HG03571 (cell line): Measurements from ENCODE around the gene WDR37.
"Not testable (repeated sequence)": the region's sequence is repeated elsewhere in the genome, so short reads cannot be mapped to it uniquely, and the experiment has no call there.

Experiments used
- ATAC-seq: cut with Tn5 transposase; IDR thresholded peaks from one replicate; pipeline ENCODE4 v1.9.1; 2021; ENCODE audit not compliant: unreplicated experiment

The WDR37 gene, protein sequence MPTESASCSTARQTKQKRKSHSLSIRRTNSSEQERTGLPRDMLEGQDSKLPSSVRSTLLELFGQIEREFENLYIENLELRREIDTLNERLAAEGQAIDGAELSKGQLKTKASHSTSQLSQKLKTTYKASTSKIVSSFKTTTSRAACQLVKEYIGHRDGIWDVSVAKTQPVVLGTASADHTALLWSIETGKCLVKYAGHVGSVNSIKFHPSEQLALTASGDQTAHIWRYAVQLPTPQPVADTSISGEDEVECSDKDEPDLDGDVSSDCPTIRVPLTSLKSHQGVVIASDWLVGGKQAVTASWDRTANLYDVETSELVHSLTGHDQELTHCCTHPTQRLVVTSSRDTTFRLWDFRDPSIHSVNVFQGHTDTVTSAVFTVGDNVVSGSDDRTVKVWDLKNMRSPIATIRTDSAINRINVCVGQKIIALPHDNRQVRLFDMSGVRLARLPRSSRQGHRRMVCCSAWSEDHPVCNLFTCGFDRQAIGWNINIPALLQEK

DNA sequence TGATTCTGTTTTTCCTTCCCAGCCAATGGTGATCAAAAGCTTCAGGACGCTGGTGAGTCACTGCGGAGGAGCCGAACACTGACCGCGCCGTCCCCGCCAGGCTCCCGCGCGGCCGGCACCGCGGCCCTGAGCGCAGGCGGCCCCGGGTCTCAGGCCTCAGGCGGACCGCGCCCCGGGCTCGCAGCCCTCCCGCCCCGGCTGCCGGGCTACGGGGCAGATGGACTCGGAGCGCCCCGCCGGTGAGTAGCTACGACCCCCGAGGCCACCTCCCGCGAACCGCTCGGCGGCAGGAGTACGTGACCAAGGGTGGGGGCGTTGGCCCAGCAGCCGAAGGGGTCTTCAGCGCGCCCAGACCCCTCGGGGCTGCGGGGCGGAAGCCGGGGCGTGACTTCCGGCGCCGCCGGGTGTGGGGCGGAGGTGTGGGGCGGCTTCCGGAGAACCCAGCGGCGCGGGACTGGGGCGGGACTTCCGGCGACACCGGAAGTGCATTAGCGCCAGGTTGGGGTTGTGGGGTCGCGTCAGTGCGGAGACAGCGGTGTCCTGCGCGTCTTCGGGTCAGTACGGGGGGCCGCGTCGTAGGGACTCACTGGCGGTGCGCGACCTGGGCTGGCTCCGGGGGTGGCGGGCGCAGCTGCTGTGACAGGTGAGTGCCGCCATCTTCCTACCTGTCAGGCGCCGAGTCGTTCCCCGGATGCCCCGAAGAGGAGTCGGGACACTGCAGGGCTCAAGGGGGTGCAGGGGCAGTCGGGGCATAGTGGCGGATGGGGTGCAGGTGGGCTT, at the start of gene WDR37:
WDR37 (plus strand) TSS at position 60 of the 780 bp plus-strand sequence. CDS start 15,771 bp downstream, outside the sequence.
- peak; percentile 91 for ATAC-seq

DNA sequence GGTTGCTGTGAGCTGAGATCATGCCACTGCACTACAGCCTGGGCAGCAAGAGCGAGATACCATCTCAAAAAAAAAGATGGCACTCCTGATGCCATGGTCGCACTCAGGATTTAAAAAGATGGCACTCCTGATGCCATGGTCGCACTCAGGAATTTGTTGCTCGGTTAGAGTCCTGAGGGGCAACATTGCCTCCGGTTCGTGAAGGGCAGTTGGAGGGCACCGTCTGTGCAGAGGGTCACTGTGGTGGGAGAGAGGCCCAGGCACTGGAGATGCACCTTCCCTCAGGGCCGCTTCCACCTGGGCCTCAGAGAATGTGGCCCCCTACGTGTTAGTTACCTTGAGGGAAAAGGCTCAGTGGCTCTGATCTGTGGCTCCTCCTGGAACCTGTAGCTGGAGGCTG, 49.6 kb upstream of the WDR37 start:
- ATAC-seq = no peak

DNA sequence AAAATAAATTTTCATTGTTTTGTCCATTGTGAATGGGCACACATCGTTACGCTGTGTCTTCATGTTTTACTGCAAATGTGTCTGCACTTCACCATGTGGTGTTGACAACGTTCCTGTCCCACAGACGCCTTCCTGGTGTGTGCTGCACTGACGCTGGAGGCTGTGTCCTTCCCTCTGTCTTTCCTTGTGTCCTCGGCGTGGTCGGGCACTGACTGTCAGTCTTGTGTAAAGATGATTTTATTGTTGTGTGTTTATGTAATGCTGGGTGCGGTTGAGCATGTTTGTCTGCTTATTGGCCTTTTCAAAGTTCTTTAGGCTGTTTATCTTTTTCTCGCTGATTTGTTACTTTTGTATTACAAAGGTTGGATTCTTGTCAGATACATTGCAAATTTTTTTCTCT, 48.6 kb upstream of the WDR37 start:
- ATAC-seq = no peak

DNA sequence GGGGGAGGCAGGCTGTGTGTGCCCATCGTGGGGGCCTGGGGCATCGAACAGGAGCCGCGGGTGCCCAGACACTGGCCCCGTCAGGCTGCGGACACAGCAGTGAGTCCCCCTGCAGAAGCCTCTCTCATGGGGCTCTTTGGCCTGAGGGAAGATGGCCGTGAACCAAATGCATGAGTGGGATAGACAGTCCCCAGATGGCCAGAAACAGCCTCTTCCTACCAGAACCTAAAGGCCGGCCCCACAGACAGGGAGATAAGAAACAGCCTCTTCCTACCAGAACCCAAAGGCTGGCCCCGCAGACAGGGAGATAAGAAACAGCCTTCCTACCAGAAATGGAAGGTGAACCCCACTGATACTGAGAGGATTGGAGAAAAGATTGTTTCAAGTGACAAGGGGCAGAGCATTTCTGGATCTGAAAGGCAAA, 47.1 kb upstream of the WDR37 start:
- no peak for ATAC-seq

DNA sequence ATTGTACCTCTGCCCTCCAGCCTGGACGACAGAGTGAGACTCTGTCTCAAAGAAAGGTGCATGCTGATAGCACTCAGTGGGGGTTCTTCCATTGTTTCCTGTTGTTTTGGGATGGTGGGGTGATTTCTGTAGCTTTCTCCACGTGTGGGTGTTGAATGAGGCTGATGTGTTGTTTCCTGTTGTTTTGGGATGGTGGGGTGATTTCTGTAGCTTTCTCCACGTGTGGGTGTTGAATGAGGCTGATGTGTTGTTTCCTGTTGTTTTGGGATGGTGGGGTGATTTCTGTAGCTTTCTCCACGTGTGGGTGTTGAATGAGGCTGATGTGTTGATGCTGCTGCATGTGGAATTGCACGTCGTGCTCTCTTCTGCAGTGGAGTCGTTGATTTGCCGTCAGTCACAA, 46.2 kb upstream of the WDR37 start:
- ATAC-seq = not testable (repeated sequence)

DNA sequence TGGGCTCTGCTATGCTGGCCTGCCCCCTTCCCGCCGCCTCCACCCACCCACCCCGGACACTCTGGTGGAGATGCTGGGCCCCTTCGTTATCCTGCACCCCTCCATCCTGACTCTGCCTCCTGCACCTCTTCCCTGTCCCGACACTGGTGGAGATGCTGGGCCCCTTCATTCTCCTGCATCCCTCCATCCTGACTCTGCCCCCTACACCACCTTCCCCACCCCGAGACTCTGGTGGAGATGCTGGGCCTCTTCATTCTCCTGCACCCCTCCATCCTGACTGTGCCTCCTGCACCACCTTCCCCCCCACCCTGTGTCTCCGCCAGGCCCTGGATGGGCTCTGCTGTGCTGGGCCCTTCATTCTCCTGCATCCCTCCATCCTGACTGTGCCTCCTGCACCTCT, 45.5 kb upstream of the WDR37 start:
- ATAC-seq = no peak

DNA sequence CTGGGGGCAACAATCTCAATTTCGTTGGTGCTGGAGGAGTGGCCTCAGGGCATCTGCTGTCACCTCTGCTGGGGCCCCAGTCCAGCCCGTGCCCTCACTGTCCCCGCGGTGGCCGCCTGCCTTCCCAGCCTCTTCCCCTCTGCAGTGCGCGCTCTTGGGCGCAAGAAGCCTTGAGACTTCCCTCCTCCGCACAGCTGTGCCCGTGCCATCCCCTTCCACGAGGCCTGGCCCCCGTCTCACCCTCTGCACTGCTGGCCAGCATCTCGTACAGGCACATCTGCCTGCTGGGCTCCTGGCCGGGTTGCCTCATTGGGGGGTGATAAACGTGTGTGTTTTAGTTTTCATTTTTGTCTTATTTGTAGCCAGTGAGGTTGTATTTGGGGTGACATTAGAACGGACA, 44.5 kb upstream of the WDR37 start:
- ATAC-seq = no peak

DNA sequence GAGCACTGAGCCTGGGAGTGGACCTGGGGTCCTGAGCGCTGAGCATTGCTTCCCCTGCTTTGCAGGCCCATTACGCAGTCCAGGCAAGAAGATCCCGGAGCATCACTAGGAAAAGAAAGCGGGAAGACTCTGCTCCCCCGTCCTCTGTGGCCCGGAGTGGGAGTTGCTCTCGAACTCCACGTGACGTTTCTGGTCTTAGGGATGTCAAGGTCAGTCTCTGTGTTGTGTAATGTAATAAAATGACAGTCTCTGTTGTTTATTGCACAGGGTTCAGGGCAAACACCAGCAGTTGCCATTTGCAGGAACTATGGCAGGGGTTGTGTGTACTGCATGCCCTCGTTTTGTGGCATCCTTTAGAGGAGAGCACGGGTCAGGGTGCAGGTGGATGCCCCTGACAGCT, 40.5 kb upstream of the WDR37 start:
- ATAC-seq = no peak

DNA sequence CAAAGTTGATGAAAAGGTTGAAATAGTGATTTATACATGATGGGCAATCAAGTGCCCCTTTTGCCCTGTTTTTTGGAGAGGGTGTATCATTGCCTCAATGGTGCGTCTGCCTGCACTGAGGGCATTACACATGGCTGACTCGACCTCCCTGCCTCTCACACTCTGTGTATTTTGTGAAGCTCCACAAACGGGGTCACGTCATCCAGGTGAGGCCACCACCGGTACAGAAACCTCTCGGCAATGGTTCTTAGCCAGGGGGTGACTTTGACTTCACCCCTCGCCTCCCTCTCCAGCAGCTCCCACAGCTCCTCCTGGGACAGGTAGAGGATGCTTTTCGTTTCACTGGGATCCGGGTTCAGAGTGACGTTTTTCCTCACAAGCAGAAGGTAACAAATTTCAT, 36.8 kb upstream of the WDR37 start:
- ATAC-seq = no peak

DNA sequence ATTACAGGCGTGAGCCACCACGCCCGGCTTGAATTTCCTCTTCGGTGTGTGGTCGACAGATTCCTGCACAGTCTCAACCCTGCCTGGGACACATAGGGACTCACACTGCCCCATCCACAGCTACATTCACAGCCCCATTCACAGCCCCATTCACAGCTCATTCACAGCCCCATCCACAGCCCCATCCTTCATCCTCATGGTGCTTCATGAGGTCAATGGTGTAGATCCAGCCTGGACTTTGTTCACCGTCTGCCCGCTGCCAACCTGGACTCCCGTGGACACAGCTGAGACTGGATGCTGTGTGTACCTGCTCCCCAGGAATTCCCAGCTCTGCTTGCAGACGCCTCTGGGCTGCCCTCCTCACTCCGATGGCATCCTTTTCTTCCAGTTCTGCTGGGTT, 35.7 kb upstream of the WDR37 start:
- no peak for ATAC-seq

DNA sequence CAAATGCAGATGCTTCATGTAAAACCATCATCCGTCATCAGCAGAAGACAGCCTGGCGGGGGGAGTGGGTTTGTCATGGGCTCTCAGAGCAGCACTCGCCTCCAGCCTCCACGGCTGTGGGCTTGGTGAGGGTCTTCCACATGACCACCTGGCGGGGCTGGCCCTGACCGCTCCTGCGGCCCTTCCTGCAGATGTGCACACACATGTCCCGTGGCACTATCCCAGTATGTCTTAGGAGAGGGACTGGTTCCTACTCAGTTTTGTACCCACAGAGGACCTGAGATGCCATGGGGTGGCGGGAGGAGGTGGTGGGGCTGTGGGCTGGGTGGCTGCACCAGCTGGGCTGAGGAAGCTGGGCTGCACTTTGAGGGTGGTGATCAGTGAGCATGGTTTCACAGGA, 35.2 kb upstream of the WDR37 start:
- ATAC-seq = no peak

DNA sequence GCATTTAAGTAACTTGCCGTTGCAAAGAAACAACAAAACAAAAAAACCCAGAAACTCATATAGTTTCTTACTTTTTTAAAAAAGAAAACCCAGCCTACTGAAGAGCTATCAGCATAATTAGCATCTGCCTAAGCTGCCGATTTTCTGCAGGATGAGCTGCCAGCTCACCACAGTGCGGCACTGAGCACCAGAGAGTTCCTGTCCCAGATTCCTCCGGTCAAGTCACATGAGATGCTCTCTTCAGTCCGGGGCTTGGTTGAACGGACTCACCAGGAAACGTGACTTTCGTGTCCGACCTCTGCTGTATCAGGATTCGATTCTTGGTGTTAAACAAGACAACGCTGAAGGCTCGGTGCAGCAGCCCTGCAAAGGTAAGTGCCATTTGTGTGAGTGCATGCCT, 33.8 kb upstream of the WDR37 start:
- ATAC-seq = no peak

DNA sequence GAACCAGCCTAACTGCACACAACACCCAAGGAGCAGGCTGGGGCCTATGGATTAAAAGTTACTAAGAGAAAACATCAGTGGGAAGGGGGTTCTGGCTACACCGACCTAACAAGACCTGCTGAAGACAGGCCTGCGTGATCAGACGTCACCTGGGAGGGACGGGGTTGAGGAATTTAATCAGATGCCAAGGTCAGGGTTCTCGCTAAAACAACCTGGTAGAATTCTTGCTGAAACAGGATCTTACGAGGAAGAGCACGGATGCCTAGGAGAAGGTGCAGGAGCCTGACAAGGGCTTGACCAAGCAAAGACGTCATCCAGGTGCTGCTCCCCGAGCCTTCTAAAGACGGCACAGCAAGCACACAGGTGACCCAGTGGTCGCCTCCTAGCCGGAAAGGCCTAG, 32.1 kb upstream of the WDR37 start:
- no peak for ATAC-seq

DNA sequence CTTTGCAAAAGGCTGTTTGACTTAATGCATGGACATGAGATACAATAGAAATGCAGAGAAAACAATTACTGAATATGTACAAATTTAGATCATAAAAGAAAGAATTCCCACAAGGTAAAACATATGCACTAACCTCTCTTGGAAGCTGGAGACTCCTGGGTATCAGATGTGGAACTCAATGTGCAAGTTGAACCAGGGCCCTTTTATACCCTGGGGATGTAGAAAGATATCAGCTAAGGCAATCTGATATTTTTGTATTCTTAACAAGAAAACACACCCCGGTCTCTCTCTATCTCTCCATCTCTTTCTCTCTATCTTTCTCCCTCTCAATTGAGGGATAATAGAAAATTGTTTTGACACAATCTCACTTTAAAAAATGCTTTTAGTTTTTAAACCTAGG, 30.5 kb upstream of the WDR37 start, which contains the start of gene IDI2:
IDI2 (minus strand) TSS at position 177 of the 400 bp plus-strand sequence. CDS start 1,136 bp downstream, outside the sequence.
- no peak for ATAC-seq

DNA sequence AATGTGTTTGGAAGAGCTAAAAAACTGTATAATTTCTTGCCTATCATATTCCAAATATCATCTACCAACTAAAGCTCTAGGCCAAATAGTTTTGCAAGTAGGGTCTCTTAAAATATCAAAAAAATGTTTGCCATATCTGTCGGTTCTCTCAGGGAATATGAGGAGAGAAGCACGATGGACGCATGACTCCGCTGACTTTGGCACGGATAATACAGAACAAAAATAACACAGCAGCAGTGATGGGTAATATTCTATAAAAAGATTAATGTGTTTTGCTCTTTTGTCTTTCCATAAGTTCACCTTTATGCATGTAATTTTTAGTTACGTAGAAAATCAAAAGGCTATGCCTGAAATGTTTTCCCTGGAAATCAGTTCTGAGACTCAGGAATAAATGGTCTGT, 29.6 kb upstream of the WDR37 start:
- no peak for ATAC-seq

DNA sequence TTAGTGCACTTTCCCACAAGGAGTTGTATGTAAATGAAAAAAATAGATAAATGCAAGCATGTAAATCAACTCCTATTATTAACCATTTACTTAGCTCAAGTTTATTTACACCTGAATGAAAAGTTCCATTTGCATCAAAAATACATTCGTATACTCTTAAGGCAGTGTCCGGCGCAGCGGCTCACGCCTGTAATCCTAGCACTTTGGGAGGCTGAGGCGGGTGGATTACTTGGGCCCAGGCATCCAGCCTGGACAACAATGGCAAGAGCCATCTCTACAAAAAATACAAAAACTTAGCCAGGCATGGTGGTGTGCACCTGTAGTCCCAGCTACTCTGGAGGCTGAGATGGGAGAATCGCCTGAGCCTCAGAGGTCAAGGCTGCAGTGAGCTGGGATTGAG, 26.3 kb upstream of the WDR37 start:
- ATAC-seq = no peak

DNA sequence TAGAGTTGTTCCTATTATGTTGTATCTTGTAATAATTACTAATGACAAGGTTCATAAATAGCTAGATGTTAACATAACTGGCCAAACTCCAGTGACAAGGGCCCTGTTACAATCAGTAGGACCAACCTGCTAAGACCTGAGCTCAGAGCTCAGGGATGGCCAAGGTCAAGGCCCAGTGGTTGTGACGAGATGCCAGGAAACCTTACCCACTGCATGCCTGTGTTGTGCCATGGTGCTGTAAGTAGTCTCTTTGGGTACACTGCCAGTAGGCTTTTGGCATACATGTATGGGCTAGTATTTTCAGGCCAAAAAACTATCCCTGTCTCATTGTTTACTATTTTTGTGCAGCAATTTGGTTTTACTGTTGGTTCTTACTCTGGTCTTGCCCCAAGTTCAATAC, 22.6 kb upstream of the WDR37 start:
- no peak for ATAC-seq

DNA sequence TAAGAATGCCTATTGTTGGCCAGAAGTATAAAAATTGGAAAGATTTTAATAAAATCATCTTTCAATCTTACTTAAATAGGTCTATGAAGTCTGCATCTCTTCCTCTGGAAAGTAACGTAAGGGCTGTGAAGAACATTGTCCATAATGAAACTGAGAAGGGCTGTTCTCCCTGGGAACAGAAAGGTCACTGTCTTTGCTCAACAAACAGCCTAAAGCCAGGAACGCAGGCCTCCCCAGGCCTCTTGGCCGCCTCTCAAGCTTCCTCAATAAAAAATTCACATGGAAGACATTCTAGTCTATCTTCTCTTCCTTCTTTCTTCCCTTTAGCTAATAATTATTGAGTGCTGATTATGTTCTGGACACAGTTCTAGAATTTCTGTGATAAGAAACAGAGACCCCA, 21.4 kb upstream of the WDR37 start:
- ATAC-seq = no peak

DNA sequence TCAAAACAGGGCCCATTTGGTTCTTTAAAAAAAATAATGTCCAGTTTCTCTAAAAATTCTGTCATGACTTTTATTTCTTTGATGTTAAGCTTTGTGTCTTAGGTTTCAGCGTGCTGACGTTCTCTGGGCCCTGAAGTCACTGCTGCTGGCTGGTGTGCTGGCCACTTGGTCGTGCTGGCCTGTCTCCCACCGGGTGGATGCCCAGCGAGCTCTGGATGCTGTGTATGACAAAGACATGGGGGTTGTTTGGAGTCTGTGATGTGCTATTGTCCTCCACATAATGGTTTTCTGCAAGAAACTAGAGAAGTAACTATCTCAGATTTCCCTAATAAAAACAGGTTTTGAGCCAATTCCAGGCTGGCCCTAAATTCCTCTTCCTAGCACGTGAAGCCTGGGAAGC, 21.0 kb upstream of the WDR37 start:
- ATAC-seq = no peak

DNA sequence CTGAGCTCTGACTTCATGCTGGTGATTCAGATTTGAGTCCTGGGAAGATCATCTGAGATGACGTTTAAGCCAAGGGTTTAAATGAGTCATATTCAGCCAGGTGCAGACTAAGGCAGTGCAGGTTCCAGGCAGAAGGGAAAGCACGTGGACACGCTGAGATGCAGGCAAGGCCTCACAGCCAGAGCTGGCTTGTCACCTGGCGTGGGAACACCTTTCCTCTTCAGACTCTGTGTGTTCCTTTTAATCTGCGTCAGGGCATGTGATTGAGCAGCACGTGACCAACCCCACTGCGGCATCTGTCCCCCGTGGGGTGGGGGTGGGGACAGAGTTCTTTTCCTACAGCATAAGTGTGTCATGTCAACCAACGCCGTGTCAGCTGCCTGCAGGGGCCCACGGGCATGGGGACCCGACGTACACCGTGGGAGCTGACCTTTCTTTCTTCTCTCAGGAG, 19.8 kb upstream of the WDR37 start:
- peak; percentile 73 for ATAC-seq

DNA sequence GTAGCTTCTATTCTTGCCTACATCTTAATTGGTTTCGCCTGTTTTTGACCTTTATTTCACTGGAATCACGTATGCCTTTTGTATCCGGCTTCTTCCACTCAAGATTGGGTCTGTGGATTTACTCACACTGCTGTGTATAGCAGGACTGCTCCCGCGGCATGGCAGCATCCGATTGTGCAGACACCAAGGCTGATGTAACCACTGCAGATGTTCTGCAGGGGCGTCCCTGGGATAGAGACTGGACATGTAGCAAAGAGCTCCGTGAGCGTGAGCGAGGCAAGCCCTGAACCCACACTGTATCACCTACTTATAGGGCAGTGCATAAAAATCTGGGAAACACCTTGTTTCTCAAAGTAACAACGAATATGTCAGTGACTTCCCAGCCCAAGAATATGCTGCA, 19.1 kb upstream of the WDR37 start:
- ATAC-seq = no peak

DNA sequence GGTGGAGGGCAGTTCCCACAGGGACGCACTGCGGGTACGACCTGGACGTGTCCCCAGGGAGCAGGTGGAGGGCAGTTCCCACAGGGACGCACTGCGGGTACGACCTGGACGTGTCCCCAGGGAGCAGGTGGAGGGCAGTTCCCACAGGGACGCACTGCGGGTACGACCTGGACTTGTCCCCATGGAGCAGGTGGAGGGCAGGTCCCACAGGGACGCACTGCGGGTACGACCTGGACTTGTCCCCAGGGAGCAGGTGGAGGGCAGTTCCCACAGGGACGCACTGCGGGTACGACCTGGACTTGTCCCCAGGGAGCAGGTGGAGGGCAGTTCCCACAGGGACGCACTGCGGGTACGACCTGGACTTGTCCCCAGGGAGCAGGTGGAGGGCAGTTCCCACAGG, 17.4 kb upstream of the WDR37 start:
- not testable (repeated sequence) for ATAC-seq
